Transverse colon (tissue), 3 donors: Measurements from ENCODE around the gene IYD.

Experiments
- CTCF ChIP-seq, 5 experiments: fragments of 200-600 bp in 3 of 5; fragments of 450-650 bp in 2 of 5; sonication (generic) in 3 of 5; IDR thresholded peaks; 1 replicate in 2 of 5; 2 replicates in 3 of 5; pipeline ENCODE4 v1.5.1; 2016 to 2017; ENCODE audit warnings: antibody characterized with exemption in 5 of 5, inconsistent platforms in 3 of 5, mild to moderate bottlenecking in 2 of 5, moderate library complexity in 1 of 5
- POLR2A ChIP-seq: fragments of 450-650 bp; IDR thresholded peaks from one replicate; pipeline ENCODE4 v1.6.1; 2016; ENCODE audit warnings: antibody characterized with exemption, mild to moderate bottlenecking, moderate library complexity

- no peak for TF ChIP-seq POLR2A
- TF ChIP-seq CTCF (IDR thresholded peaks at IDR 0.05): no peak
Measured at GRCh38 chr6:150391414-150391813, 22.6 kb downstream of the IYD start.
